Natural killer cell treated with Interleukin-12 subunit alpha and Interleukin-12 subunit beta and Interleukin-15 and Interleukin-18, amount 100 ng/mL, for 72 hours (primary cell): ENCODE measurements around the gene ABCE1. TPM values are rescaled to one million over a fixed set of nuclear protein-coding genes. Genes with fewer than 3 reads are reported as not detected.
"Not testable (repeated sequence)": the region's sequence is repeated elsewhere in the genome, so short reads cannot be mapped to it uniquely, and the experiment has no call there.

ENCODE experiments used
- ATAC-seq, 2 donors: fragments of 150-1000 bp; cut with Tn5 transposase in 1 of 2; sonication (Bioruptor Pico), chemical (Tn5 transposase) in 1 of 2; 2 replicates each; pipeline ENCODE4 v1.10.0; 2021
- DNase-seq: peaks from one replicate; pipeline ENCODE4 v3.0.0; 2022; ENCODE audit warnings: low spot score
- H3K27ac Mint-ChIP-seq, 2 donors: 1 replicate in 1 of 2; 2 replicates in 1 of 2; pipeline ENCODE4 v1.8.0; 2022; ENCODE audit warnings: mixed read lengths in 2 of 2, mild to moderate bottlenecking in 1 of 2, moderate library complexity in 1 of 2
- H3K27me3 Mint-ChIP-seq, 2 donors: 1 replicate in 1 of 2; 2 replicates in 1 of 2; pipeline ENCODE4 v1.8.0; 2022; ENCODE audit warnings: mixed read lengths in 2 of 2
- H3K36me3 Mint-ChIP-seq: one replicate; pipeline ENCODE4 v1.8.0; 2022; ENCODE audit warnings: mixed read lengths
- H3K4me1 Mint-ChIP-seq, 2 donors: 1 replicate in 1 of 2; 2 replicates in 1 of 2; pipeline ENCODE4 v1.8.0; 2022; ENCODE audit warnings: low read depth in 2 of 2, mixed read lengths in 2 of 2, mild to moderate bottlenecking in 1 of 2
- H3K4me3 Mint-ChIP-seq: one replicate; pipeline ENCODE4 v1.8.0; 2022; ENCODE audit warnings: mixed read lengths
- H3K9me3 Mint-ChIP-seq: 2 replicates; pipeline ENCODE4 v1.8.0; 2022; ENCODE audit warnings: mixed read lengths
- total RNA-seq, 2 donors: library from RNA; stranded (reverse); gene quantifications; one replicate each; pipeline ENCODE4 v1.2.3, GENCODE V29; 2022

Gene ABCE1
- total RNA-seq, 2 donors from 2014 or later: 89.7 to 119 TPM

GRCh38 chr4:145130788-145131399 lies 32.8 kb downstream of the ABCE1 start:
- peak overlapping the region; percentile 49 to 66 for H3K27ac Mint-ChIP-seq
- H3K4me3 Mint-ChIP-seq: peak overlapping the region; percentile 10
- H3K36me3 Mint-ChIP-seq: peaks cover 33% of the 10 kb centered on the region
- no peaks in the 10 kb centered on the region for H3K9me3 Mint-ChIP-seq
- ATAC-seq (peak in 1 of 2 donors; percentile 56), DNase-seq (no peak)
- no peaks in the 10 kb centered on the region for H3K27me3 Mint-ChIP-seq
- H3K4me1 Mint-ChIP-seq: peaks cover 27 to 36% of the 10 kb centered on the region in 2 donors

GRCh38 chr4:145131848-145132247 lies 33.7 kb downstream of the ABCE1 start:
- H3K27me3 Mint-ChIP-seq: no peaks in the 10 kb centered on the region
- peaks cover 21 to 35% of the 10 kb centered on the region in 2 donors for H3K4me1 Mint-ChIP-seq
- no peak overlapping the region for H3K4me3 Mint-ChIP-seq
- peaks cover 24% of the 10 kb centered on the region for H3K36me3 Mint-ChIP-seq
- no peaks in the 10 kb centered on the region for H3K9me3 Mint-ChIP-seq
- H3K27ac Mint-ChIP-seq: peak overlapping the region in 1 of 2 donors; percentile 49
- DNase-seq: no peak
- no peak for ATAC-seq

- no peaks in the 10 kb centered on the region for H3K27me3 Mint-ChIP-seq
- H3K27ac Mint-ChIP-seq: peak overlapping the region; percentile 43 to 55
- DNase-seq (no peak), ATAC-seq (peak; percentile 28 to 72)
- H3K36me3 Mint-ChIP-seq: peaks cover 26% of the 10 kb centered on the region
- H3K9me3 Mint-ChIP-seq: no peaks in the 10 kb centered on the region
- peaks cover 24 to 38% of the 10 kb centered on the region in 2 donors for H3K4me1 Mint-ChIP-seq
- H3K4me3 Mint-ChIP-seq: peak overlapping the region; percentile 0
Measured at GRCh38 chr4:145132511-145133098, 34.5 kb downstream of the ABCE1 start.

GRCh38 chr4:145136219-145136618 lies 38.1 kb downstream of the ABCE1 start:
- peak overlapping the region; percentile 34 for H3K4me3 Mint-ChIP-seq
- DNase-seq, H3K27me3 Mint-ChIP-seq, ATAC-seq, H3K9me3 Mint-ChIP-seq: not testable (repeated sequence)
- H3K27ac Mint-ChIP-seq: peak overlapping the region in 1 of 2 donors; percentile 28
- H3K36me3 Mint-ChIP-seq: peaks cover 27% of the 10 kb centered on the region
- H3K4me1 Mint-ChIP-seq: peaks cover 14 to 30% of the 10 kb centered on the region in 2 donors

- Mint-ChIP-seq H3K27ac (no peak overlapping the region), H3K27me3 (no peaks in the 10 kb centered on the region), H3K4me1 (peaks cover 2 to 6% of the 10 kb centered on the region in 2 donors), H3K9me3 (no peaks in the 10 kb centered on the region), H3K36me3 (peaks cover 37% of the 10 kb centered on the region), H3K4me3 (no peak overlapping the region)
- ATAC-seq: no peak
- no peak for DNase-seq
Measured at GRCh38 chr4:145148980-145149379, 50.9 kb downstream of the ABCE1 start.

GRCh38 chr4:145153181-145153903 lies 55.2 kb downstream of the ABCE1 start:
- Mint-ChIP-seq H3K27me3 (no peaks in the 10 kb centered on the region), H3K4me1 (peaks cover 0 to 2% of the 10 kb centered on the region in 2 donors), H3K36me3 (peaks cover 31% of the 10 kb centered on the region), H3K4me3 (no peak overlapping the region), H3K9me3 (no peaks in the 10 kb centered on the region), H3K27ac (peak overlapping the region in 1 of 2 donors; percentile 58)
- no peak for ATAC-seq
- no peak for DNase-seq

- DNase-seq (no peak), ATAC-seq (no peak)
- Mint-ChIP-seq H3K4me3 (no peak overlapping the region), H3K36me3 (peaks cover 30% of the 10 kb centered on the region), H3K27me3 (no peaks in the 10 kb centered on the region), H3K27ac (no peak overlapping the region), H3K4me1 (peaks cover 0 to 2% of the 10 kb centered on the region in 2 donors), H3K9me3 (no peaks in the 10 kb centered on the region)
Measured at GRCh38 chr4:145153904-145154298, 55.8 kb downstream of the ABCE1 start.

- Mint-ChIP-seq H3K4me3 (no peak overlapping the region), H3K4me1 (no peaks in the 10 kb centered on the region), H3K9me3 (no peaks in the 10 kb centered on the region), H3K27ac (no peak overlapping the region), H3K27me3 (no peaks in the 10 kb centered on the region), H3K36me3 (peaks cover 23% of the 10 kb centered on the region)
- ATAC-seq (no peak), DNase-seq (no peak)
Measured at GRCh38 chr4:145154573-145154972, 56.5 kb downstream of the ABCE1 start.

- no peaks in the 10 kb centered on the region for H3K27me3 Mint-ChIP-seq
- H3K4me1 Mint-ChIP-seq: no peaks in the 10 kb centered on the region
- no peaks in the 10 kb centered on the region for H3K9me3 Mint-ChIP-seq
- no peak overlapping the region for H3K4me3 Mint-ChIP-seq
- no peak overlapping the region for H3K27ac Mint-ChIP-seq
- H3K36me3 Mint-ChIP-seq: peaks cover 18% of the 10 kb centered on the region
- no peak for ATAC-seq
- DNase-seq: no peak
Measured at GRCh38 chr4:145155268-145155870, 57.3 kb downstream of the ABCE1 start.

GRCh38 chr4:145156986-145157385 lies 58.9 kb downstream of the ABCE1 start:
- Mint-ChIP-seq H3K36me3 (peaks cover 24% of the 10 kb centered on the region), H3K27me3 (no peaks in the 10 kb centered on the region), H3K9me3 (no peaks in the 10 kb centered on the region), H3K4me3 (no peak overlapping the region), H3K27ac (no peak overlapping the region), H3K4me1 (peaks cover 0 to 3% of the 10 kb centered on the region in 2 donors)
- ATAC-seq (no peak), DNase-seq (no peak)

GRCh38 chr4:145161549-145161948 lies 63.4 kb downstream of the ABCE1 start:
- peaks cover 9% of the 10 kb centered on the region for H3K36me3 Mint-ChIP-seq
- DNase-seq: no peak
- H3K4me3 Mint-ChIP-seq: no peak overlapping the region
- H3K27me3 Mint-ChIP-seq: no peaks in the 10 kb centered on the region
- no peak for ATAC-seq
- H3K4me1 Mint-ChIP-seq: peaks cover 0 to 3% of the 10 kb centered on the region in 2 donors
- H3K9me3 Mint-ChIP-seq: no peaks in the 10 kb centered on the region
- H3K27ac Mint-ChIP-seq: no peak overlapping the region

GRCh38 chr4:145167887-145168286 lies 69.8 kb downstream of the ABCE1 start:
- DNase-seq (no peak), ATAC-seq (no peak)
- H3K27me3 Mint-ChIP-seq: no peaks in the 10 kb centered on the region
- H3K4me1 Mint-ChIP-seq: peaks cover 11 to 16% of the 10 kb centered on the region in 2 donors
- H3K27ac Mint-ChIP-seq: no peak overlapping the region
- H3K36me3 Mint-ChIP-seq: peaks cover 15% of the 10 kb centered on the region
- H3K9me3 Mint-ChIP-seq: no peaks in the 10 kb centered on the region
- no peak overlapping the region for H3K4me3 Mint-ChIP-seq

GRCh38 chr4:145168581-145169187 lies 70.6 kb downstream of the ABCE1 start:
- no peak overlapping the region for H3K4me3 Mint-ChIP-seq
- H3K9me3 Mint-ChIP-seq: no peaks in the 10 kb centered on the region
- ATAC-seq: no peak
- H3K27ac Mint-ChIP-seq: peak overlapping the region; percentile 3 to 42
- no peak for DNase-seq
- no peaks in the 10 kb centered on the region for H3K27me3 Mint-ChIP-seq
- peaks cover 19% of the 10 kb centered on the region for H3K36me3 Mint-ChIP-seq
- peaks cover 14 to 20% of the 10 kb centered on the region in 2 donors for H3K4me1 Mint-ChIP-seq
